Measurements from ENCODE around the gene C2orf78.
A peak's percentile ranks its signal among the peaks of the same experiment; 100 is the strongest.
"Not testable (repeated sequence)": the region's sequence is repeated elsewhere in the genome, so short reads cannot be mapped to it uniquely, and the experiment has no call there.

The C2orf78 gene, protein sequence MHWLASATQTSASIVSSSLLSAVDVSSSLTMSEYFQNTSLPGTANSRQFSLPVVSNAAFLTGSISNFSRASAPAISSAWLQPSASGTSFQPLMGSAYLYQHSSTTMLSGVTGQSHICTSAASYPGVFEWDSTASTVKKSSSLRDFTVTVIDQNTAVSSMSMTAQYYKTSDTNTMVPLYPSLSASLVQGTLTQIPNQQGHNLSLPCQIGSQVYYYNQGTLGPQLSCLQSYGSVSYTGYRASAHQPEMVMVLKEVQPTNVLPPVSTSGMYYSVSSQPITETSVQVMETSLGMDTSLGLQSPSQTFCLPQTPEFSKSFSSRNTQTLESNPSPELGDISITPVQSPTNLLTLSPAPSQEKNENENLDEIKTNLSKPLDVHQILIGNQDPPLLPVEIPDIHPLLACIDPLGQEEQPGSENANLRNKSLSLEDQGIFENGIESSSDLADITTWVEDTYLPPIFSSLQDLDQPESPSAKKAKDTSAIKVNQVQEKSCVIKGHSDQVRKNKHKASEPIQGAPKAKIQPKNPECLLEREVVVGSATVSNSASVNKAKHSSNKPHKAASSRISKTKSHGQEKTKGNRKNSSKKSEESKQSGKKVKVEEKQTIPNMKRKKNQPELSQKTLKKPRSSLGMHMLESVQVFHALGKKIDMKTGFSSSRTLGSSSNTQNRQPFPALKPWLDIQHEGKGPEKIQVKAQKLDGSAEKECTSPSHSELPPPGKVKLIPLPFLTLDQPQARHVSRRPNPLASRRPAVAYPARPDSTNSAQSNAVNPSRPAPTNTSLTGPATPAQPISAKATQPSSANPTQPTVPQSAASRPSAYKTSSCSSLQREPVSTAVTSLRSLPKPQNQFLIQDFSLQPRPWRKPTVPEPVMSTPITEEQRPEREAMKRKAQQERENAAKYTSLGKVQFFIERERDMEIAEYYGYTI

DNA sequence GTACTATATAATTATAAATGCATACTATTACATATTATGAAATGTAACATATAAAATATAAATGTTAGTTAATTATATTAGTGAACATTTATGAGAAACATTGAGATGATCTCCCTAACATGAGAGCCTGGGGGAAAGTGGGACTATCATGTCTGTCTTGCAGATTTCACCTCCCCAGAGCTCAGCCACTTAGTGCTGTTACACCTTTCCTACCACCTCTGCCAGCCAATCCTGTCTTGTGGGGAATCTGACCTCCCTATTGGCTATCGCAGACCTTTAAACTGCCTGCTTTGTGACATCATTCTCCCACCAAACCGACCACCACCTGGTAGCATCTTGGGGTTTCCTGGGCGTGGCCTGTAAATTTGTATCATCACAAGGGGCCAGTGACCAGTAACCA lies at the start of gene C2orf78:
C2orf78 (plus strand) TSS at position 301 of the 400 bp plus-strand sequence. CDS start 127 bp downstream, outside the sequence.
- DNase-seq (ENCODE audit: low read depth, low spot score), result not testable (repeated sequence)

DNA sequence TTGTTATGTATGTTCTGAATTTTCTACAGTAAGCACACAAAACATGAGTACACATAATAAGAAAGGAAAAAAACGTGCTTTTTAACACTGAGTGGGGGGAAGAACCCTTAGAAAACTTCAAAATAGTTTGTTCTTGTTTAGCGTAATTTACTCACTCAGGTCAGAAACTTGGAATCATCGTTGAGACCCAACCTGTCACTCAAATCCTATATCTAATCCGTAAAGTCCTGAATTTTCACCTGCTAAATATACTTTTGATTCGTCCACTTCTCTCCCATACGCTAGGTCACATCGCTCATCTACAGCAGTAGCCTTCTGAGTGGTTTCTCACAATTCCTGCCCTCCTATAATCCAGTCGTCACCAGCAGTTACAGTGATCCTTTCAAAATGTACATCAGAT lies 47.6 kb upstream of the C2orf78 start:
- DNase-seq (ENCODE audit: low read depth, low spot score), result no peak

GRCh38 chr2:73736855-73737779 lies 46.9 kb upstream of the C2orf78 start, which contains the start of gene TPRKB:
TSS of gene TPRKB (minus strand) at chr2:73737345. CDS start at chr2:73734569, 2,776 bp downstream.
- peak; percentile 93 for DNase-seq (ENCODE audit: low read depth, low spot score)

GRCh38 chr2:73739101-73739500 lies 44.9 kb upstream of the C2orf78 start:
- DNase-seq (ENCODE audit: low read depth, low spot score), result no peak

DNA sequence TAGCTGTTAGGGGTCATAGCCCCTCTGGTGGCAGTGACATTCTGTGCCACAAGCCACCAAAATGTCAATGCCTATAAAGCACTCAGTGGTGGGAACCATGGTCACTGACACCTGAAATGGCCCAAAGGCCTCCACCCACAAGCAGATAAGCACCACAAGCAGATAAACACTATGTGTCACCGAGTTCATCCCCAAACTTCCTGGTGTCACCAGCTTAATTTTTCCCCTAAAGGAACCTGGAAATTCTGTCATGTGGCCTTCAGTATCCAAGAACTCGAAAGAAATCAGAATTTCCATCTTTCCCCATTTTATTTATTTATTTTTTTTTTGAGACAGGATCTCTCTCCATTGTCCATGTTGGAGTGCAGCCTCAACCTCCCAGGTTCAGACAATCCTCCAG lies 43.2 kb upstream of the C2orf78 start:
- no peak for DNase-seq (ENCODE audit: low read depth, low spot score)

DNA sequence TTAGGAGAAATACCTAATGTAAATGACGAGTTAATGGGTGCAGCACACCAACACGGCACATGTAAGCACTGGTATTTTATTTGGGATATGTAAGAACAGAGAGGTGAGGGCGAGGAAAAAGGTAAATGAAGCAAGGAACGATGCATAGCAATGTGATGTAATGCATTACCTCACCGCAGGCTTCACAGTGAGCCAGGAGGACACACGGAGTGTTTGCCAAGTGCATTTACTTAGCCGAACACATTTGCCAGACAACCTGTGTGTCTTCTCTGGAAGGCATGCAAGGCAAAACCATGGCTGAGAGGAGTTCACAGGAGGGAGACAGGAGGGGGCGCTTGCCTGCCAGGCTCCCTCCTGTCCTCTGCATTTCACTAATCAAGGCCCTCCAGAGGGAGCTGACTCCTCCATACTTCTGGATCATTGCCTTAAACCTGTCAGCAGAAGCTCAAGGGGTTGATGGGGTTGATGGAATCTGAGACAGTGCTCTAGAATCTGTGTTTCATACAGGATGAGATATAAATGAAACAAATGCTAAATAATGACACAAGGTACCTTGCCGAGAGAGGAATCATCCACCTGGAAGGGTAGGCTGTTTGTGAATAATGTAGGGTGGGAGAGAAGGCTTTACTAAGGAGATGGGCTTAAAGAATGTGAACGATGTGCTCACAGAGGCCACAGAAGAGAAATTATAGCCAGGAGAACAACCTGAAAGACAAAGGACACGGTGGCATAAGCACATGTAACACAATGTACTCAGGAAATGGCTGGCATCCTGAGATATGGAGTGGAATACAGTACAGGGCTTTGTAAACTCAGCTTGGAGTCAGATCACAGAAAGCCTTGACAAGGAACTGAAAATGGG lies 37.7 kb upstream of the C2orf78 start:
- no peak for DNase-seq (ENCODE audit: low read depth, low spot score)

DNA sequence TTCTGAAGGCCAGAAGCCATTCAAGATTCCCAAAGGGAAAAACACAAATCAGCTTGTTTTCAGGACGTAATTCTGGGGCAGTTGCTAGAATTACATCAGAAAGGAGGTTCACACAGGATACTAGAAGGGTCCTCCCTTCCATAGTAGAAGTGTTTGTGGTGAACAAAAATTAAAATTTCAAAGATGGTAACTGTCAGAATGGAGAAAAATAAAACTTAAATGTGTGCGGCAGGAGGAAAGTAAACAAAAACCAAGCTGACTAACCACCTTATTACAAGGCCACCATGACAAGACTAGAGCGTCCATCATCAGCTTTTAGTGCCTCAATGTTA lies 37.1 kb upstream of the C2orf78 start:
- DNase-seq (ENCODE audit: low read depth, low spot score), result no peak

- no peak for DNase-seq (ENCODE audit: low read depth, low spot score)
Observed at GRCh38 chr2:73749314-73749713, 34.7 kb upstream of the C2orf78 start.

DNA sequence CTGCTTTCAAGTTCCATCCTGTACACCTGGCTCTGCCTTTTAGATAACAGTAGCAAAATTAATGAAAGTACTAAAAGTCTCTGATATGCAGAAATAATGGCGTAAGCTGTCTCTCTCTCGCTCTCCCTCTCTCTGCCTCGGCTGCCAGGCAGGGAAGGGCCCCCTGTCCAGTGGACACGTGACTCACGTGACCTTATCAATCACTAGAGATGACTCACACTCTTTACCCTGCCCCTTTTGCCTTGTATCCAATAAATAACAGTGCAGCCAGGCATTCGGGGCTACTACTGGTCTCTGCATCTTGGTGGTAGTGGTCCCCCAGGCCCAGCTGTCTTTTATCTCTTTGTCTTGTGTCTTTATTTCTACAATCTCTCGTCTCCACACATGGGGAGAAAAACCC lies 29.7 kb upstream of the C2orf78 start:
- DNase-seq (ENCODE audit: low read depth, low spot score), result not testable (repeated sequence)

GRCh38 chr2:73759285-73759764 lies 24.7 kb upstream of the C2orf78 start:
- DNase-seq (ENCODE audit: low read depth, low spot score), result no peak

DNA sequence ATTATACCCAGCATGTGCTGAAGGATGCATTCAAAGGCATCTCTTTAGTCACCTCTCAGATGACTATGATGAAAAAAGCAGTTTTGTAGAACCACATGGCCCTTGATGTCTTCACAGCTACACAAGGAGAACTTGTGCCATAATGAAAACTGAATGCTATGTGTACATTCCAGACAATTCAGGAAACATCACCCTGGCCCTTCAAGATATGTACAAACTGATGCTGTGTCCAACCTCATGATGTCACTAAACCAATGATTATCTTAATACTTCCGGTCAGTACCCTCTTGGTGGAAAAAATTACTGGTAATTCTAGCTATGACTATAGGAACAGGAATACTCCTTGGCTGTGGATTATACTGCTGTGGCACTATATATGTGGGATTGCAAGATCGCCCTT lies 24.1 kb upstream of the C2orf78 start:
- no peak for DNase-seq (ENCODE audit: low read depth, low spot score)

DNA sequence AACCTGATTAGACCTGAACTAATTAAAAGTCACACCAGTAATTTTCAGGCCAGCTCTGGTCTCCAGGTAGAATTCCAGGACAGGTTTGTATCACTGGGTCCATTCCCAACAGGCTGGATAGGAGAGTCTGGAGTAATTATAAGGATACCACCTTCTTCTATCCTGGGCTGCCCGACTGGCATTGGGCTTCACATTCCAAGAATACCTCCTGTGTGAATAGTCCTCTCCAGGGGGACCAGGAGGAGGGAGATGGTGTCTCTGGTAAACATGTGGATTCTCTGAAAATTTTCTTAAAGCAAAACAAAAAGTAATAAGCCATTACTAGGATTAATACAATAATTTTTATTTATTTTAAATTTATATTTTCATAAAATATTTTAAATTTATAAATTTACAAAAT lies 21.4 kb upstream of the C2orf78 start:
- DNase-seq (ENCODE audit: low read depth, low spot score), result no peak

GRCh38 chr2:73764945-73765344 lies 19.0 kb upstream of the C2orf78 start:
- no peak for DNase-seq (ENCODE audit: low read depth, low spot score)

GRCh38 chr2:73766349-73766748 lies 17.6 kb upstream of the C2orf78 start:
- no peak for DNase-seq (ENCODE audit: low read depth, low spot score)

- no peak for DNase-seq (ENCODE audit: low read depth, low spot score)
Observed at GRCh38 chr2:73766994-73767393, 17.0 kb upstream of the C2orf78 start.

DNA sequence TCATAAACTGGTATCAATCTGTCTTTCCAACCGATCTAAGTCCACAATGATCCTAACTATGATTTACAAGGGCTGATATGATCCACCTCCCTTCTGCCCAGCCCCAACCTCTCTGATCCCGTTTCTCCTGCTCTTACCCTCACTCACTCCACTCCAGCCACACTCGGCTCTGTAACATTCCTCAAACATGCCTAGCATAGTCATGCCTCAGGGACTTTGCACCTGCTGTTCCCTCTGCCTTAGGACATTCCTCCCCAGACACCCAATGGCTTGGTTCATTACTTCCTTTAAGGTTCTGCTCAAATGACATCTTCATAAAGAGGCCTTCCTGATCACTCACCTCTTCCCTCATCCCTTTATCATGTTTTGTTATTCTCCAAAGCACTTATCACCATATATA lies 13.3 kb upstream of the C2orf78 start:
- no peak for DNase-seq (ENCODE audit: low read depth, low spot score)

DNA sequence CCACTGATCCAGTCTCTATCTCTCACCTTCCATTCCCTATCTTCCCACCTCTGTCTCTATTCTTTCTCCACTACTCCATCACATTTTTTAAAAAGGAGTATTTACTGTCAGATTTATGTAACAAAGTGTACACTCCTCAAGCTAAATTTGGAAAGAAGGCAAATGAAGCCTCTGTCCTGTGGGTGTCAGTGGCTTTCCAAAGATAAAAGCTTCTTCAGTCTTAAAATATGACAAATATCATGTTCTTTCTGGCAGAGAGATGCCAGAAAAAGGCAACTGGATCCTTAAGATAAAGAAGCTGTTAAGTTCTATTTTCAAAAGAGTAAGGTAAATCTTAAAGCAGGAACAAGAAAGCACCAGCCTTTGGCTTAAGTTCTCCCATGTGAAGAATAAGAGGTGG lies 11.2 kb upstream of the C2orf78 start:
- DNase-seq (ENCODE audit: low read depth, low spot score), result no peak

DNA sequence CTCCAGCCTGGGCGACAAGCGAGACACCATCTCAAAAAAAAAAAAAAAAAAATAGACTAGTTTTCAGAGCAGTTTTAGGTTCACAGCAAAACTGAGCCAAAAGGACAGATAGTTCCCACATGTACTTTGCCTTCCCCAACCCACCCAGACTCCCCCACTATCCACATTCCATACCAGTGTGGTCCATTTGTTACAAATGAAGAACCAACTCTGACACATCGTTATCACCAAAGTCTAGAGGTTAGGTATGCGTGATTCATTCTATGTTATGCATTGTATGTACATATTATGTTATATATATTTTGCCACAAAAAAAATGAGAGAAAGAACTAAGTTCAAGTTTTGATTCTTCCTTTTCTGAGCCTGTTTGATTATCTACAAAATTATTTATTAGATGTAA lies 7.6 kb upstream of the C2orf78 start:
- no peak for DNase-seq (ENCODE audit: low read depth, low spot score)

- DNase-seq (ENCODE audit: low read depth, low spot score), result no peak
Observed at GRCh38 chr2:73776869-73777519, 7.0 kb upstream of the C2orf78 start.

All from iPS DF 19.7 (cell line).